ENCODE measurements around the gene SLC7A1. TPM values are rescaled to one million over a fixed set of nuclear protein-coding genes. Genes with fewer than 3 reads are reported as not detected.
A peak's percentile ranks its signal among the peaks of the same experiment; 100 is the strongest.

The SLC7A1 gene
- total and polyA plus RNA-seq, 2 of the 13 experiments (the other 11 are each of a cell fraction or from before 2014, with no cell fraction given), result 14.5 to 15.3 TPM

DNA sequence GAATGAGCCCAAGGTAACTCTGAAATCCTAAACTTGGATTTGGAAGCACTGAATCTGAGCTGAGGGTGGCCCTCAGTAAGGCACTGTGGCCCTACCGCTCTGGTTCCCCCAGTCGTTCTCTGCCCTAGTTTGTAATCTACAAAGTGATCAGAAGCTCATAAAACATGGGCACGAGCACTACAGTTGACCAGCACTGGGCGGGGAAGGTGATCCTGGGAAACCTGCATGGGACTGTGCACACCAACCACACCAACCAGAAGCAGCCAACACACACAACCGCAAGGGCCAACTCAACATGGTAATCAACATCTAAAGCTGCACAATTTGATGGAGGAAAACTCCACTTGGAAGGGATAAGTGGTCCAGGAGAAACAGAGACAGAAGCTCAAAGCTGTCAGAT, 22.9 kb downstream of the SLC7A1 start:
- ATAC-seq (peak; percentile 7; the same call in 1 of the 3 replicates), FAIRE-seq (no peak), DNase-seq (ENCODE audit: low spot score) (no peak)
- Histone ChIP-seq H3K79me2 (ENCODE audit: insufficient read depth, low read length) (peaks cover 94% of the 10 kb centered on the region), H2AFZ (ENCODE audit: low read length) (no peak overlapping the region), H3K27me3 (ENCODE audit: control insufficient read depth in 1 of 2, insufficient read depth in 2 of 2, low read length in 2 of 2) (no peaks in the 10 kb centered on the region), H3K4me2 (ENCODE audit: low read depth, low read length) (peak overlapping the region; percentile 55), H3K9ac (ENCODE audit: insufficient read depth, low read depth, low read length) (peak overlapping the region; percentile 10; the same call in 1 of the 2 replicates), H3K4me3 (replicated peaks in 1 of 3; ENCODE audit: insufficient read depth in 1 of 3, low read depth in 2 of 3, low read length in 3 of 3) (no peak overlapping the region), H3K36me3 (replicated peaks in 1 of 2; ENCODE audit: control insufficient read depth in 1 of 2, insufficient read depth in 2 of 2, low read length in 2 of 2) (no peaks in the 10 kb centered on the region), H3K9me3 (ENCODE audit: low read length) (no peaks in the 10 kb centered on the region), H3K4me1 (ENCODE audit: insufficient read depth, low read length) (peaks cover 88% of the 10 kb centered on the region), H3K27ac (ENCODE audit: extremely low read length, insufficient read depth, low read length) (peak overlapping the region; percentile 56), H4K20me1 (ENCODE audit: insufficient read depth, low read length) (peaks cover 36% of the 10 kb centered on the region)
- TF ChIP-seq CEBPG (CRISPR knock-in tag; IDR thresholded peaks at IDR 0.05) (no peak), DNMT3B (CRISPR knock-in tag; conservative IDR thresholded peaks at IDR 0.05) (no peak), ZNF724P (CRISPR knock-in tag; IDR thresholded peaks at IDR 0.05; ENCODE audit: borderline replicate concordance) (no peak)
- TF ChIP-seq, protein P1, sequence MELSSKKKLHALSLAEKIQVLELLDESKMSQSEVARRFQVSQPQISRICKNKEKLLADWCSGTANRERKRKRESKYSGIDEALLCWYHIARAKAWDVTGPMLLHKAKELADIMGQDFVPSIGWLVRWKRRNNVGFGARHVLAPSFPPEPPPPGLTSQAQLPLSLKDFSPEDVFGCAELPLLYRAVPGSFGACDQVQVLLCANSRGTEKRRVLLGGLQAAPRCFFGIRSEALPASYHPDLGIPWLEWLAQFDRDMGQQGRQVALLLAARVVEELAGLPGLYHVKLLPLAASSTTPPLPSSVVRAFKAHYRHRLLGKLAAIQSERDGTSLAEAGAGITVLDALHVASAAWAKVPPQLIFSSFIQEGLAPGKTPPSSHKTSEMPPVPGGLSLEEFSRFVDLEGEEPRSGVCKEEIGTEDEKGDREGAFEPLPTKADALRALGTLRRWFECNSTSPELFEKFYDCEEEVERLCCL (CRISPR knock-in tag; IDR thresholded peaks at IDR 0.05; ENCODE audit: borderline replicate concordance), result no peak
- TF ChIP-seq, protein P2, sequence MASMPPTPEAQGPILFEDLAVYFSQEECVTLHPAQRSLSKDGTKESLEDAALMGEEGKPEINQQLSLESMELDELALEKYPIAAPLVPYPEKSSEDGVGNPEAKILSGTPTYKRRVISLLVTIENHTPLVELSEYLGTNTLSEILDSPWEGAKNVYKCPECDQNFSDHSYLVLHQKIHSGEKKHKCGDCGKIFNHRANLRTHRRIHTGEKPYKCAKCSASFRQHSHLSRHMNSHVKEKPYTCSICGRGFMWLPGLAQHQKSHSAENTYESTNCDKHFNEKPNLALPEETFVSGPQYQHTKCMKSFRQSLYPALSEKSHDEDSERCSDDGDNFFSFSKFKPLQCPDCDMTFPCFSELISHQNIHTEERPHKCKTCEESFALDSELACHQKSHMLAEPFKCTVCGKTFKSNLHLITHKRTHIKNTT (CRISPR knock-in tag; IDR thresholded peaks at IDR 0.05), result no peak
- in situ Hi-C loops (cut with HindIII; ENCODE audit: extremely low pct_ligation_motif_present, low pct_unique_long_range_greater_than_20kb) (no loop called here), intact Hi-C loops (cut with micrococcal nuclease; ENCODE audit: unreplicated experiment) (no loop called here)
- CTCF ChIA-PET (ENCODE audit: low intra/inter-chr PET ratio, low total read pairs), result no interaction called here
- 76% methylated on average over 2 of the region's 5 CpGs for WGBS (ENCODE audit: low lambda C conversion rate)
- POLR2A ChIA-PET, result no interaction called here
- no TSS peak for BruUV-seq (replicated peaks)
